Esophagus squamous epithelium (tissue), 5 donors: ENCODE measurements around the gene LRP1B. TPM values are rescaled to one million over a fixed set of nuclear protein-coding genes. Genes with fewer than 3 reads are reported as not detected.
"Not testable (repeated sequence)": the region's sequence is repeated elsewhere in the genome, so short reads cannot be mapped to it uniquely, and the experiment has no call there.

Experiments used
- DNase-seq: peaks from one replicate; lab custom pipeline; 2025; lab: John Stamatoyannopoulos, UW
- H3K27ac ChIP-seq, 4 donors: fragments of 200-600 bp; sonication (generic); one replicate each; pipeline ENCODE4 v1.5.1; 2016 to 2019; ENCODE audit warnings: mild to moderate bottlenecking in 1 of 4
- H3K27me3 ChIP-seq, 4 donors: fragments of 200-600 bp; sonication (generic); 1 replicate in 3 of 4; 2 replicates in 1 of 4; pipeline versions ENCODE4 v1.5.1 to v1.6.0; 2017 to 2021; ENCODE audit warnings: antibody characterized with exemption in 1 of 4
- H3K36me3 ChIP-seq, 3 donors: fragments of 200-600 bp; sonication (generic); one replicate each; pipeline ENCODE4 v1.5.1; 2016 to 2019
- H3K4me1 ChIP-seq, 3 donors: fragments of 200-600 bp; sonication (generic); one replicate each; pipeline ENCODE4 v1.5.1; 2017 to 2019
- H3K4me3 ChIP-seq, 4 donors: fragments of 200-600 bp; sonication (generic); 1 replicate in 3 of 4; 2 replicates in 1 of 4; pipeline ENCODE4 v1.5.1; 2016 to 2019; ENCODE audit warnings: mild to moderate bottlenecking in 2 of 4, moderate library complexity in 1 of 4
- H3K9me3 ChIP-seq, 3 donors: fragments of 200-600 bp; sonication (generic); one replicate each; pipeline ENCODE4 v1.5.1; 2016 to 2019
- CTCF ChIP-seq, 6 experiments: fragments of 450-650 bp in 4 of 6; fragments of 200-600 bp in 2 of 6; sonication (generic) in 2 of 6; IDR thresholded peaks; one replicate each; pipeline ENCODE4 v1.5.1; 2016 to 2019; ENCODE audit warnings: antibody characterized with exemption in 6 of 6, mild to moderate bottlenecking in 4 of 6, moderate library complexity in 4 of 6
- POLR2A ChIP-seq, 4 donors: fragments of 450-650 bp; IDR thresholded peaks; one replicate each; pipeline ENCODE4 v1.6.1; 2017; ENCODE audit warnings: antibody characterized with exemption in 4 of 4, mild to moderate bottlenecking in 4 of 4, moderate library complexity in 3 of 4
- WGBS, 2 donors: methylation state at CpG; one replicate each; pipeline ENCODE4 v1.1.5; 2018; 5-methylcytosine and 5-hydroxymethylcytosine counted together
- intact Hi-C: fragments of 100-400 bp; cut with DNase I; formaldehyde crosslinking; loops from one replicate; pipeline ENCODE4 v1.15.0; 2022
- total RNA-seq, 4 donors: library from RNA; depleted of rRNA; stranded (reverse); fragments of >200 nt; gene quantifications; one replicate each; pipeline ENCODE4 v1.1.0, GENCODE V29; 2016
- donor health status: DM: yes; HTN: yes; CAD: no.

Gene LRP1B
- total RNA-seq, 4 donors from 2014 or later: 0.04 to 1.1 (median 0.23) TPM

DNA sequence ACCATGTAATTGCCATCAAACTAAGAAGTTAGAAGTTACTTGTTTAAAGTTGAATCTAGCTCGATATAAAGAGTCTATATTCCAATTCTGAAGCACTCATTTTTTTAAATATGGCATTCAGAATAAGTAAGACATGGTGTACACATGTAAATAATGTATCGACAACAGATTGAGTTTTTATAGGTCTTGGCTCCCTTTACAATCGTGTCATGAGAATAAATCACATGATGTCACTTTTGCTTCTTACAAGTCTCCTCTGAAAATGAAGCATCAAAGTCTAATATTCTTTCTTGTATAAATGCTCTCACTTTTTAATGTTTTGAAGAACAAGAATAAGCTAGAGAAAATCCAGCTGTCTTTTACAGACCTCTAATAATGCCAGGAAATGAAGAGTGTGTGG, 33.1 kb downstream of the LRP1B start:
- no peaks in the 10 kb centered on the region for H3K27me3 ChIP-seq
- intact Hi-C loops: no loop called here
- no peaks in the 10 kb centered on the region for H3K36me3 ChIP-seq
- no peak overlapping the region for H3K4me3 ChIP-seq
- WGBS, 2 donors: 64 to 71% methylated on average over 3 of the region's 3 CpGs
- DNase-seq: no peak
- H3K9me3 ChIP-seq: no peaks in the 10 kb centered on the region
- H3K27ac ChIP-seq: no peak overlapping the region
- TF ChIP-seq POLR2A (IDR thresholded peaks at IDR 0.05) (no peak), CTCF (IDR thresholded peaks at IDR 0.05) (no peak)
- no peaks in the 10 kb centered on the region for H3K4me1 ChIP-seq

DNA sequence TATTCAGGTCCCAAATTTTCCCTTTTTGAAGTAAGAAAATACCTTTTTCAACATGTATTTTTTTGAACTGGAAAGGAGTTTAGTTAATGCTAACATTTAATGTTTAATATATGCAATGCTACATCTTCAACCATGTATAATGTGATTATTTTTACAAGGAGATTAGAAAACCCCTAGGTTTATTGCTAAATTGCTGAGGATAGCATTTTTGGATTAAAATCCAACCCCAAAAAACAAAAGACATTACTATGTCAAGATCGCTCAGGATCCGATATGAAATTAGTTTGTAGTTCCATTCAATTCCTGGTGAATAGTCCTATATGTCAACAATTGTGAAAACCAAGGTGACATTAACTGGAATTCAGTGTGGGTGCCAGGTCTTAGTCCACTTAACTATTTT, 35.2 kb downstream of the LRP1B start:
- Histone ChIP-seq H3K9me3 (no peaks in the 10 kb centered on the region), H3K27me3 (no peaks in the 10 kb centered on the region), H3K4me1 (no peaks in the 10 kb centered on the region), H3K27ac (no peak overlapping the region), H3K4me3 (no peak overlapping the region), H3K36me3 (no peaks in the 10 kb centered on the region)
- TF ChIP-seq CTCF (IDR thresholded peaks at IDR 0.05) (no peak), POLR2A (IDR thresholded peaks at IDR 0.05) (no peak)
- WGBS, 2 donors: 95 to 98% methylated on average over 2 of the region's 2 CpGs
- intact Hi-C loops: no loop called here
- DNase-seq: no peak

DNA sequence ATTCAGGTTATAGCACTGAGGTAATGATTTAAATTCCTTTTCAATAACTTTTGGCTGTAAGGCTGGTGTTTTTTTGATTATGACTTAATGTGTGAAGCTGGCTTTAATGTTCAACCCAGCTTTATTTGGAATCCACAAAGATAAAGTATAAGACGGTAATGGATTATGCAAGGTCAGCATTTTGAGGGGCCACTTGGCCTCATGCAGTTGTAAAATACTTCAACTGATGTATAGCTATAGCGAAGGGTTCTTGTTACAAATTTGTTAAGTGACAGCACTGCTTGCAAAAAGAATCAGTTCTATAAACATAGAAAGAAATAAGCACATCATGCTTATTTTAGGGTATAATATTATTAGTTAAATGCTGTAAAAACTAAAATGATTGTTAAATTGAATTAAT, 36.6 kb downstream of the LRP1B start:
- intact Hi-C loops: no loop called here
- 66 to 69% methylated on average over 2 of the region's 2 CpGs for WGBS, 2 donors
- TF ChIP-seq CTCF (IDR thresholded peaks at IDR 0.05) (no peak), POLR2A (IDR thresholded peaks at IDR 0.05) (no peak)

DNA sequence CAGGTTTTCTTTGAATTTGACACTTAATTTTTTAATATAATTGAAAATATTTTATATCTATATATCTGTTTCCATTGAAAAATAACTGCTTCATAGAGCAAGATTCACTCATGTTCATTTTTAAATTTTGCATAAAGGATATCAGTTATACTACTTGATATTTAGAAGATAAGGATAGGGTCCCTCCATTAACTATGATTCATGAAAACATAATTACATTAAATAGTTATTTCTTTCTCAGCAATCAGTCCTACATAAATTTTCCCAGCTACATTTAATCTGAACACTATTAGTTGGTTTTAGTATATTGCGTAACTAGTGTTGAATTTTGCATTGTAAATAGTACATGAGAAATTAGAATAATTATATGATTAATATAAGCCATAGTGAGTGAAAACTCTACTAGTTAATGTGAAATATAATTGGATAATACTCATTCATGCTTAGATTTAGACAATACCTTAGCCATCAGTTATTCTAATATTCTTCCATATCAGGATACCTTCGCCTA, 42.7 kb downstream of the LRP1B start:
- intact Hi-C loops: no loop called here
- Histone ChIP-seq H3K4me3 (no peak overlapping the region), H3K27ac (no peak overlapping the region), H3K9me3 (no peaks in the 10 kb centered on the region), H3K27me3 (no peaks in the 10 kb centered on the region), H3K4me1 (no peaks in the 10 kb centered on the region), H3K36me3 (no peaks in the 10 kb centered on the region)
- TF ChIP-seq CTCF (IDR thresholded peaks at IDR 0.05): no peak
- TF ChIP-seq POLR2A (IDR thresholded peaks at IDR 0.05): no peak
- 92 to 93% methylated on average over 2 of the region's 2 CpGs for WGBS, 2 donors
- no peak for DNase-seq

More for the DNA sequence above, 36.6 kb downstream of the LRP1B start:
- Histone ChIP-seq H3K4me1 (no peaks in the 10 kb centered on the region), H3K27me3 (no peaks in the 10 kb centered on the region), H3K9me3 (no peaks in the 10 kb centered on the region), H3K4me3 (no peak overlapping the region), H3K36me3 (no peaks in the 10 kb centered on the region), H3K27ac (no peak overlapping the region)
- no peak for DNase-seq

DNA sequence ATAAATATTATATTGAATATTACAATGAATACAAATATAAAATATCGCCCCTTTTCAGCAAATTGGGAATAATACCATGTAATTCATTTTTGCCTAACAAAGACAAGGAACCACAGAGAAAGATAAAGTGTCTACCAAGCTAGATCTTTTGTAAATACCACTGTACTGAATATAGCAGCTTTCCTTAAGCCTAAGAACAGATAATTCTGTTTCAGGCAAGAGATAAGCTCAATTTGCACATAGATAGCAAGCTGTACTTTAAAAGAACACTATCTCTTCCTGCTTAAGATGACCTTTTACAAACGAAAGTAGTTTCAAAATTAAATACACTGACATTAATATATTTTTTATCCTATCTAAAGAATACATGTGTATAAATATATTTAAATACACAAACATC, 43.2 kb downstream of the LRP1B start:
- H3K4me1 ChIP-seq, H3K4me3 ChIP-seq, DNase-seq, H3K27me3 ChIP-seq, H3K36me3 ChIP-seq, H3K9me3 ChIP-seq, intact Hi-C loops, H3K27ac ChIP-seq: not testable (repeated sequence)
- WGBS, 2 donors: 47 to 56% methylated on average over 2 of the region's 2 CpGs

- no peak for DNase-seq
- no peaks in the 10 kb centered on the region for H3K36me3 ChIP-seq
- no peaks in the 10 kb centered on the region for H3K9me3 ChIP-seq
- H3K27me3 ChIP-seq: no peaks in the 10 kb centered on the region
- intact Hi-C loops: no loop called here
- WGBS, 2 donors: 73 to 74% methylated on average over 3 of the region's 3 CpGs
- H3K4me3 ChIP-seq: no peak overlapping the region
- TF ChIP-seq POLR2A (IDR thresholded peaks at IDR 0.05) (no peak), CTCF (IDR thresholded peaks at IDR 0.05) (no peak)
- no peak overlapping the region for H3K27ac ChIP-seq
- H3K4me1 ChIP-seq: no peaks in the 10 kb centered on the region
Observed at GRCh38 chr2:142082368-142082767, 48.4 kb downstream of the LRP1B start.
